ENCODE measurements around the gene MEF2C. TPM values are rescaled to one million over a fixed set of nuclear protein-coding genes. Genes with fewer than 3 reads are reported as not detected.

The MEF2C gene
- total RNA-seq, 2 donors from 2014 or later = 94.0 to 104 TPM

- no peak overlapping the region for H3K4me3 ChIP-seq
- peaks cover 49% of the 10 kb centered on the region for H3K27me3 ChIP-seq (replicated peaks; ENCODE audit: insufficient read depth)
- TF ChIP-seq CTCF (IDR thresholded peaks at IDR 0.05) = no peak
- no peak for DNase-seq (ENCODE audit: low spot score)
- no peaks in the 10 kb centered on the region for H3K9me3 ChIP-seq
- no peak for ATAC-seq (ENCODE audit: insufficient number of reproducible peaks, low FRiP score, low read depth)
- peaks cover 6 to 27% of the 10 kb centered on the region in 2 donors for H3K4me1 ChIP-seq (ENCODE audit: control insufficient read depth in 1 of 2, low read depth in 2 of 2)
- no peak overlapping the region for H3K27ac ChIP-seq
- no peaks in the 10 kb centered on the region for H3K36me3 ChIP-seq
Observed at GRCh38 chr5:88688156-88688983, 194.6 kb downstream of the MEF2C start.

- Histone ChIP-seq H3K9me3 (no peaks in the 10 kb centered on the region), H3K36me3 (no peaks in the 10 kb centered on the region), H3K27me3 (replicated peaks; ENCODE audit: insufficient read depth) (peaks cover 49% of the 10 kb centered on the region), H3K27ac (no peak overlapping the region), H3K4me3 (no peak overlapping the region), H3K4me1 (ENCODE audit: control insufficient read depth in 1 of 2, low read depth in 2 of 2) (peaks cover 6 to 26% of the 10 kb centered on the region in 2 donors)
- ATAC-seq (ENCODE audit: insufficient number of reproducible peaks, low FRiP score, low read depth) = no peak
- DNase-seq (ENCODE audit: low spot score) = no peak
- TF ChIP-seq CTCF (IDR thresholded peaks at IDR 0.05) = no peak
Observed at GRCh38 chr5:88687373-88687911, 195.5 kb downstream of the MEF2C start.

GRCh38 chr5:88686726-88687125 lies 196.3 kb downstream of the MEF2C start:
- TF ChIP-seq CTCF (IDR thresholded peaks at IDR 0.05) = no peak
- H3K27ac ChIP-seq = no peak overlapping the region
- ATAC-seq (ENCODE audit: insufficient number of reproducible peaks, low FRiP score, low read depth) = no peak
- no peak overlapping the region for H3K4me3 ChIP-seq
- peaks cover 3 to 18% of the 10 kb centered on the region in 2 donors for H3K4me1 ChIP-seq (ENCODE audit: control insufficient read depth in 1 of 2, low read depth in 2 of 2)
- H3K27me3 ChIP-seq (replicated peaks; ENCODE audit: insufficient read depth) = peaks cover 42% of the 10 kb centered on the region
- no peak for DNase-seq (ENCODE audit: low spot score)
- H3K9me3 ChIP-seq = no peaks in the 10 kb centered on the region
- no peaks in the 10 kb centered on the region for H3K36me3 ChIP-seq

GRCh38 chr5:88685591-88686541 lies 197.1 kb downstream of the MEF2C start:
- H3K27me3 ChIP-seq (replicated peaks; ENCODE audit: insufficient read depth) = peaks cover 39% of the 10 kb centered on the region
- TF ChIP-seq CTCF (IDR thresholded peaks at IDR 0.05) = no peak
- no peak for ATAC-seq (ENCODE audit: insufficient number of reproducible peaks, low FRiP score, low read depth)

More at GRCh38 chr5:88685591-88686541, 197.1 kb downstream of the MEF2C start:
- Histone ChIP-seq H3K4me3 (no peak overlapping the region), H3K4me1 (ENCODE audit: control insufficient read depth in 1 of 2, low read depth in 2 of 2) (peaks cover 3 to 11% of the 10 kb centered on the region in 2 donors), H3K27ac (no peak overlapping the region), H3K9me3 (no peaks in the 10 kb centered on the region), H3K36me3 (no peaks in the 10 kb centered on the region)
- no peak for DNase-seq (ENCODE audit: low spot score)
